ENCODE measurements around the gene HAUS3. TPM values are rescaled to one million over a fixed set of nuclear protein-coding genes. Genes with fewer than 3 reads are reported as not detected.

HAUS3 gene
- total and polyA plus RNA-seq, 10 of the 15 experiments (the other 5 are each of a cell fraction or from before 2014, with no cell fraction given) = 4.2 to 23.9 (median 12.3) TPM

DNA sequence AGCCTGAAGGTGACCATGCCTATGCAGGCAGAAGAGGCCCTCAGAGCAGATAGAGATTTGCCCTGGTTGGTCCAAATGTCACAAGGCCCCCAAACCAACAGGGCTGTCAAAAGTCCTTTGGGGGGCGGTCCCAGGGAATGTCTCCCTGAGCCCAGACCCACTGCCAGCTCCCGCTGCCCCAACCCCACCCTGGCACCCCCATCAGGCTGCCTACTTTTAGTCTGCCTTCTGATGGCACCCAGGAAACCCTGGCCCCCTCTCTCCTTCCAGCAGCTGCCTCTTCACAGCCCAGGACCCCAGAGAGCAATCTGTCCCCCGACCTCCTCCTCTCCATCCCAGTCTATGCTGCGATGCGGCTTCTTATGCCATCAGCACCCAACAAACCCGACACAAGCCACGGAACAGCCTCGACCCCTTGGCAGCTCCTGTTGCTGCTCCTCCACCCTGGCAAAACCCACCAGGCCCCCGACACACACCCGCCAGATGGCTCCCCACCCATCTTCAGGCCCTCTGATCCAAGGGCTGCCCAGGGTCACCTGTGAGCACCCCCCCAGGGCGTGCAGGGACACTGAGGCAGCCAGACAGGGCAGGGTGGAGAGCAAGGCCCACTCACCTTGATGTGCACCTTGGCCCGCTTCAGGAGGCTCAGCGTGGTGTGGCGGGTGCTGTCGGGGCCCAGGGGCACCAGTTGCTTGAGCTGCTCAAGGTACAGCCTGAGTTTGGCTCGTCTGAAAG lies 10.0 kb upstream of the HAUS3 start:
- SMC1A ChIA-PET (ENCODE audit: uncharacterized antibody, unreplicated experiment) = no interaction called here
- no peak for DNase-seq (ENCODE audit: low read depth, low spot score)
- H3K27ac ChIP-seq (ENCODE audit: control insufficient read depth, insufficient read depth) = no peak overlapping the region
- FAIRE-seq = no peak
- ATAC-seq = no peak
- 79% methylated on average over 16 of the region's 16 CpGs for WGBS (ENCODE audit: insufficient coverage, insufficient replicate concordance, low lambda C conversion rate, missing lambda C conversion rate)
- RAD21 ChIA-PET (ENCODE audit: unreplicated experiment) = no interaction called here
- TF ChIP-seq IRF3 (IDR thresholded peaks at IDR 0.05) (no peak), MYB (IDR thresholded peaks at IDR 0.05; ENCODE audit: borderline replicate concordance, low read depth, low read length) (no peak), SREBF1 (IDR thresholded peaks at IDR 0.05; ENCODE audit: low read length) (no peak), EGR1 (IDR thresholded peaks at IDR 0.05; ENCODE audit: borderline replicate concordance in 1 of 2, low read depth in 2 of 2, low read length in 2 of 2) (no peak), EED (IDR thresholded peaks at IDR 0.05; ENCODE audit: low read depth) (no peak), RAD51 (IDR thresholded peaks at IDR 0.05) (no peak), TARDBP (IDR thresholded peaks at IDR 0.05; ENCODE audit: borderline replicate concordance) (no peak), WRNIP1 (IDR thresholded peaks at IDR 0.05; ENCODE audit: borderline replicate concordance, low read depth, low read length) (no peak), ZNF622 (IDR thresholded peaks at IDR 0.05) (no peak), RELA (IDR thresholded peaks at IDR 0.05; ENCODE audit: borderline replicate concordance, partially characterized antibody) (no peak), RB1 (IDR thresholded peaks at IDR 0.05; ENCODE audit: borderline replicate concordance) (no peak), POLR2AphosphoS5 (IDR thresholded peaks at IDR 0.05; ENCODE audit: low read length) (no peak), POLR2AphosphoS2 (IDR thresholded peaks at IDR 0.05; ENCODE audit: low read depth, low read length) (no peak), TCF12 (IDR thresholded peaks at IDR 0.05; ENCODE audit: low read depth, low read length) (no peak)
- TF ChIP-seq, protein P1, sequence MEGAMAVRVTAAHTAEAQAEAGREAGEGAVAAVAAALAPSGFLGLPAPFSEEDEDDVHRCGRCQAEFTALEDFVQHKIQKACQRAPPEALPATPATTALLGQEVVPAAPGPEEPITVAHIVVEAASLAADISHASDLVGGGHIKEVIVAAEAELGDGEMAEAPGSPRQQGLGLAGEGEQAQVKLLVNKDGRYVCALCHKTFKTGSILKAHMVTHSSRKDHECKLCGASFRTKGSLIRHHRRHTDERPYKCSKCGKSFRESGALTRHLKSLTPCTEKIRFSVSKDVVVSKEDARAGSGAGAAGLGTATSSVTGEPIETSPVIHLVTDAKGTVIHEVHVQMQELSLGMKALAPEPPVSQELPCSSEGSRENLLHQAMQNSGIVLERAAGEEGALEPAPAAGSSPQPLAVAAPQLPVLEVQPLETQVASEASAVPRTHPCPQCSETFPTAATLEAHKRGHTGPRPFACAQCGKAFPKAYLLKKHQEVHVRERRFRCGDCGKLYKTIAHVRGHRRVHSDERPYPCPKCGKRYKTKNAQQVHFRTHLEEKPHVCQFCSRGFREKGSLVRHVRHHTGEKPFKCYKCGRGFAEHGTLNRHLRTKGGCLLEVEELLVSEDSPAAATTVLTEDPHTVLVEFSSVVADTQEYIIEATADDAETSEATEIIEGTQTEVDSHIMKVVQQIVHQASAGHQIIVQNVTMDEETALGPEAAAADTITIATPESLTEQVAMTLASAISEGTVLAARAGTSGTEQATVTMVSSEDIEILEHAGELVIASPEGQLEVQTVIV (IDR thresholded peaks at IDR 0.05; ENCODE audit: borderline replicate concordance, partially characterized antibody) = no peak
- TF ChIP-seq, protein P2, sequence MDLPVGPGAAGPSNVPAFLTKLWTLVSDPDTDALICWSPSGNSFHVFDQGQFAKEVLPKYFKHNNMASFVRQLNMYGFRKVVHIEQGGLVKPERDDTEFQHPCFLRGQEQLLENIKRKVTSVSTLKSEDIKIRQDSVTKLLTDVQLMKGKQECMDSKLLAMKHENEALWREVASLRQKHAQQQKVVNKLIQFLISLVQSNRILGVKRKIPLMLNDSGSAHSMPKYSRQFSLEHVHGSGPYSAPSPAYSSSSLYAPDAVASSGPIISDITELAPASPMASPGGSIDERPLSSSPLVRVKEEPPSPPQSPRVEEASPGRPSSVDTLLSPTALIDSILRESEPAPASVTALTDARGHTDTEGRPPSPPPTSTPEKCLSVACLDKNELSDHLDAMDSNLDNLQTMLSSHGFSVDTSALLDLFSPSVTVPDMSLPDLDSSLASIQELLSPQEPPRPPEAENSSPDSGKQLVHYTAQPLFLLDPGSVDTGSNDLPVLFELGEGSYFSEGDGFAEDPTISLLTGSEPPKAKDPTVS (IDR thresholded peaks at IDR 0.05; ENCODE audit: low read depth, low read length) = no peak
- CTCF ChIA-PET = no interaction called here
- no peaks in the 10 kb centered on the region for H3K4me1 ChIP-seq (ENCODE audit: control insufficient read depth, insufficient read depth, low read length)
- peaks cover 0 to 4% of the 10 kb centered on the region in 2 experiments; a peak in 1 of 4 replicates for H3K36me3 ChIP-seq (ENCODE audit: control insufficient read depth in 2 of 2, insufficient read depth in 2 of 2, low read length in 1 of 2)
- no TSS peak for BruUV-seq (replicated peaks)
- no peak overlapping the region for H2AFZ ChIP-seq (ENCODE audit: control insufficient read depth, low read depth, low read length)
- no peak overlapping the region for H3K4me2 ChIP-seq (ENCODE audit: control insufficient read depth, insufficient read depth)
- POLR2A ChIA-PET = interaction anchor here (1.7 kb wide), 1 partner anchor 10 kb away, joined by 4 read pairs; the partner anchor contains the start of gene MXD4
- H4K20me1 ChIP-seq (ENCODE audit: control insufficient read depth, insufficient read depth) = no peaks in the 10 kb centered on the region
- H3K9me3 ChIP-seq (replicated peaks; ENCODE audit: control insufficient read depth, insufficient read depth, low read length) = no peaks in the 10 kb centered on the region
- H3K79me2 ChIP-seq (ENCODE audit: control insufficient read depth, insufficient read depth, low read length) = no peaks in the 10 kb centered on the region
- in situ Hi-C loops (cut with MboI) (no loop called here), intact Hi-C loops (cut with micrococcal nuclease; ENCODE audit: unreplicated experiment) (no loop called here)
- H3K9ac ChIP-seq (ENCODE audit: control insufficient read depth, insufficient read depth, low read length) = no peak overlapping the region
- H3K27me3 ChIP-seq (replicated peaks in 1 of 2; ENCODE audit: control insufficient read depth in 2 of 2, insufficient read depth in 2 of 2, low read length in 1 of 2) = no peaks in the 10 kb centered on the region
- H3K4me3 ChIP-seq = no peak overlapping the region

Data from GM12878 (cell line).